Chondrocyte (in vitro differentiated cells): ENCODE data around the gene DIP2C. TPM values are rescaled to one million over a fixed set of nuclear protein-coding genes. Genes with fewer than 3 reads are reported as not detected.
"Not testable (repeated sequence)": the region's sequence is repeated elsewhere in the genome, so short reads cannot be mapped to it uniquely, and the experiment has no call there.

Source experiments
- DNase-seq: peaks from one replicate; pipeline ENCODE4 v3.0.0; 2021; ENCODE audit warnings: mixed read lengths, low spot score
- H3K27ac Mint-ChIP-seq: one replicate; pipeline ENCODE4 v1.8.0; 2021; ENCODE audit warnings: mild to moderate bottlenecking, moderate library complexity, mixed read lengths; ENCODE audit not compliant: unreplicated experiment
- H3K27me3 Mint-ChIP-seq: 2 replicates; pipeline ENCODE4 v1.8.0; 2021; ENCODE audit warnings: low read depth, mixed read lengths
- H3K36me3 Mint-ChIP-seq: 2 replicates; pipeline ENCODE4 v1.8.0; 2021; ENCODE audit warnings: low read depth, mixed read lengths
- H3K4me1 Mint-ChIP-seq: 2 replicates; pipeline ENCODE4 v1.8.0; 2021; ENCODE audit warnings: low read depth, mild to moderate bottlenecking, mixed read lengths
- H3K4me3 Mint-ChIP-seq: one replicate; pipeline ENCODE4 v1.8.0; 2021; ENCODE audit warnings: mild to moderate bottlenecking, moderate library complexity, mixed read lengths; ENCODE audit not compliant: unreplicated experiment
- H3K9me3 Mint-ChIP-seq: 2 replicates; pipeline ENCODE4 v1.8.0; 2021; ENCODE audit warnings: low read depth, mixed read lengths
- total RNA-seq: library from RNA; stranded (reverse); gene quantifications from 3 replicates; pipeline ENCODE4 v1.2.1, GENCODE V29; 2021
- TF ChIP-seq, protein P1 (sequence below): fragments of 200-600 bp; sonication (generic); IDR thresholded peaks from 2 replicates; pipeline ENCODE4 v1.5.0; 2021; ENCODE audit warnings: antibody characterized with exemption, mild to moderate bottlenecking, moderate library complexity

The DIP2C gene
- total RNA-seq, 1 donor from 2014 or later, result 47.9 TPM

GRCh38 chr10:679556-679955, 9.9 kb downstream of the DIP2C start:
- Mint-ChIP-seq H3K27ac (no peak overlapping the region), H3K36me3 (no peaks in the 10 kb centered on the region), H3K4me3 (no peak overlapping the region), H3K4me1 (peaks cover 69% of the 10 kb centered on the region), H3K27me3 (no peaks in the 10 kb centered on the region), H3K9me3 (peaks cover 3% of the 10 kb centered on the region)
- TF ChIP-seq, protein P1, sequence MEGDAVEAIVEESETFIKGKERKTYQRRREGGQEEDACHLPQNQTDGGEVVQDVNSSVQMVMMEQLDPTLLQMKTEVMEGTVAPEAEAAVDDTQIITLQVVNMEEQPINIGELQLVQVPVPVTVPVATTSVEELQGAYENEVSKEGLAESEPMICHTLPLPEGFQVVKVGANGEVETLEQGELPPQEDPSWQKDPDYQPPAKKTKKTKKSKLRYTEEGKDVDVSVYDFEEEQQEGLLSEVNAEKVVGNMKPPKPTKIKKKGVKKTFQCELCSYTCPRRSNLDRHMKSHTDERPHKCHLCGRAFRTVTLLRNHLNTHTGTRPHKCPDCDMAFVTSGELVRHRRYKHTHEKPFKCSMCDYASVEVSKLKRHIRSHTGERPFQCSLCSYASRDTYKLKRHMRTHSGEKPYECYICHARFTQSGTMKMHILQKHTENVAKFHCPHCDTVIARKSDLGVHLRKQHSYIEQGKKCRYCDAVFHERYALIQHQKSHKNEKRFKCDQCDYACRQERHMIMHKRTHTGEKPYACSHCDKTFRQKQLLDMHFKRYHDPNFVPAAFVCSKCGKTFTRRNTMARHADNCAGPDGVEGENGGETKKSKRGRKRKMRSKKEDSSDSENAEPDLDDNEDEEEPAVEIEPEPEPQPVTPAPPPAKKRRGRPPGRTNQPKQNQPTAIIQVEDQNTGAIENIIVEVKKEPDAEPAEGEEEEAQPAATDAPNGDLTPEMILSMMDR, result no peak
- peak; percentile 52 for DNase-seq

DNA sequence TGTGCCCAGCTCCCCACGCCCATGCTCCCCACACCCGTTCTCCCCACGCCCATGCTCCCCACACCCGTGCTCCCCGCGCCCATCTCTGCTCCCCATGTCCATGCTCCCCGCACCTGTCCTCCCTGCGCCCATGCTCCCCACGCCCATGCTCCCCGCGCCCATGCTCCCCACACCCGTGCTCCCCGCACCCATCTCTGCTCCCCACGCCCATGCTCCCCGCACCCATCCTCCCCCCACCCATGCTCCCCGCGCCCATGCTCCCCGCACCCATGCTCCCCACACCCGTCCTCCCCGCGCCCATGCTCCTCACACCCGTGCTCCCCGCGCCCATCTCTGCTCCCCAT, 10.8 kb downstream of the DIP2C start:
- H3K36me3 Mint-ChIP-seq, result not testable (repeated sequence)
- peaks cover 65% of the 10 kb centered on the region for H3K4me1 Mint-ChIP-seq

DNA sequence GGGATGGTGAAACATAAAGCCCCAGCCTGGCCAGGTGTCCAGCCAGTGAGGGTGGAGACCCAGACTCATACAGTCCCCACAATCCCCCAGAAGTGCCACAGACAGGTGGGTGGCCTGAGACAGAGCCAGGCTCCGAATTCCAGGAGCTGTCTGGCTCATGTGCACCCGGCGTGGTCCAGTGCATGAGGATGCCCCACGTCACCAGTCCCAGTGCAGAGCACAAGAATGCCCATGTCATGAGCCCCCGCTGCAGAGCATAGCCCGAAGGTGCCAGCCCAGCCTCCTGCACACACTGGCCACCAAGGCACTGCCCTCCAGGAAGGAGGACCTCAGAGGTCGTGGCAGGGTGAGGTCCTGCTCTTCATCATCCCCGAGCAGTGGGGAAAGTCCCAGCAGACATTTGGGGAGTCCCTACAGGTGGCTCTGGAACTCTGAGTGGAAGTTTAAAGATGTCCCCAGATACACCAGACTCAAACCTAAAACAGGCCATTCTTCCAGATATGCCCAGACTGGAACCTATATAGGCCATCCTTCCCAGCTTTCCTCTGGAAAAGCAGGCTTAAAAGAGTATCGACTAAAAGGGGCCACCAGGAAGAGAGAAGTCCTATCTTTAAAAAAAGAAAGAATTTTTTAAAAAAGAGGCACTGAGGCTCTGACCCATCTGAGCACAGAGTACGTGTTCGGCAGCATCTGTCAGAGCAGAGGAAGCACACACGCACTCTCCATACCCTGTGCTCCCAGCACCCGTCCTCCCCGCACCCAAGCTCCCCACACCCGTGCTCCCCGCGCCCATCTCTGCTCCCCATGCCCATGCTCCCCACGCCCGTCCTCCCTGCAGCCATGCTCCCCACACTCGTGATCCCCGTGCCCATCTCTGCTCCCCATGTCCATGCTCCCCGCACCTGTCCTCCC, 11.5 kb downstream of the DIP2C start:
- Mint-ChIP-seq H3K4me1 (peaks cover 65% of the 10 kb centered on the region), H3K27ac (peak overlapping the region; percentile 18), H3K9me3 (peaks cover 3% of the 10 kb centered on the region), H3K4me3 (no peak overlapping the region), H3K36me3 (no peaks in the 10 kb centered on the region), H3K27me3 (no peaks in the 10 kb centered on the region)
- DNase-seq, result no peak
- TF ChIP-seq, protein P1, result no peak

More for the DNA sequence above, 10.8 kb downstream of the DIP2C start:
- H3K27me3 Mint-ChIP-seq, DNase-seq, H3K4me3 Mint-ChIP-seq, H3K27ac Mint-ChIP-seq, H3K9me3 Mint-ChIP-seq: not testable (repeated sequence)

GRCh38 chr10:677038-677437, 12.4 kb downstream of the DIP2C start:
- peaks cover 63% of the 10 kb centered on the region for H3K4me1 Mint-ChIP-seq
- no peaks in the 10 kb centered on the region for H3K36me3 Mint-ChIP-seq
- TF ChIP-seq, protein P1, result no peak
- H3K27me3 Mint-ChIP-seq, result no peaks in the 10 kb centered on the region
- H3K27ac Mint-ChIP-seq, result peak overlapping the region; percentile 18
- H3K4me3 Mint-ChIP-seq, result no peak overlapping the region
- peaks cover 3% of the 10 kb centered on the region for H3K9me3 Mint-ChIP-seq
- no peak for DNase-seq

GRCh38 chr10:676178-676577, 13.3 kb downstream of the DIP2C start:
- Mint-ChIP-seq H3K4me3 (no peak overlapping the region), H3K36me3 (no peaks in the 10 kb centered on the region), H3K27me3 (no peaks in the 10 kb centered on the region), H3K4me1 (peaks cover 59% of the 10 kb centered on the region), H3K27ac (no peak overlapping the region), H3K9me3 (peaks cover 3% of the 10 kb centered on the region)
- DNase-seq, result no peak
- TF ChIP-seq, protein P1, result no peak

DNA sequence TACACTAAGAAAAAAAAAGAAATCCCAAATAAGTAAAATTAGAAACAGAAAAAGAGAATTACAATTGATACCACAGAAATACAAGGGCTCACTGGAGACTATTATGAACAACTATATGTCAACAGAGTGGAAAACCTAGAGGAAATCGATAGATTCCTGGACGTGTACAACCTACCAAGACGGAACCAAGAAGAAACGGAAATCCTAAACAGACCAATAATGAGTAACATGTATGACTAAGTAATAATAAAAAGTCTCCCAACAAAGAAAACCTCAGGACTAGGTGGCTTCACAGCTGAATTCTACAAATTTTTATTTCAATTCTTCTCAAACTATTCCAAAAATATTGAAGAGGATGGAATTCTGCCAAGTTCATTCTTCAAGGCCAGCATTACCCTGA, 13.9 kb downstream of the DIP2C start:
- H3K27ac Mint-ChIP-seq, result no peak overlapping the region
- H3K9me3 Mint-ChIP-seq, result peaks cover 3% of the 10 kb centered on the region
- no peak for DNase-seq
- TF ChIP-seq, protein P1, result no peak
- H3K4me3 Mint-ChIP-seq, result no peak overlapping the region
- H3K27me3 Mint-ChIP-seq, result no peaks in the 10 kb centered on the region
- no peaks in the 10 kb centered on the region for H3K36me3 Mint-ChIP-seq
- peaks cover 62% of the 10 kb centered on the region for H3K4me1 Mint-ChIP-seq
